DMS114 treated with DMSO at 0.1 percent for 48 hours (cell line): ENCODE results near the gene MAPKBP1.

Experiments used
- DNase-seq: peaks from one replicate; lab custom pipeline; 2025; ENCODE audit not compliant: unreplicated experiment; lab: John Stamatoyannopoulos, UW

MAPKBP1 gene

DNA sequence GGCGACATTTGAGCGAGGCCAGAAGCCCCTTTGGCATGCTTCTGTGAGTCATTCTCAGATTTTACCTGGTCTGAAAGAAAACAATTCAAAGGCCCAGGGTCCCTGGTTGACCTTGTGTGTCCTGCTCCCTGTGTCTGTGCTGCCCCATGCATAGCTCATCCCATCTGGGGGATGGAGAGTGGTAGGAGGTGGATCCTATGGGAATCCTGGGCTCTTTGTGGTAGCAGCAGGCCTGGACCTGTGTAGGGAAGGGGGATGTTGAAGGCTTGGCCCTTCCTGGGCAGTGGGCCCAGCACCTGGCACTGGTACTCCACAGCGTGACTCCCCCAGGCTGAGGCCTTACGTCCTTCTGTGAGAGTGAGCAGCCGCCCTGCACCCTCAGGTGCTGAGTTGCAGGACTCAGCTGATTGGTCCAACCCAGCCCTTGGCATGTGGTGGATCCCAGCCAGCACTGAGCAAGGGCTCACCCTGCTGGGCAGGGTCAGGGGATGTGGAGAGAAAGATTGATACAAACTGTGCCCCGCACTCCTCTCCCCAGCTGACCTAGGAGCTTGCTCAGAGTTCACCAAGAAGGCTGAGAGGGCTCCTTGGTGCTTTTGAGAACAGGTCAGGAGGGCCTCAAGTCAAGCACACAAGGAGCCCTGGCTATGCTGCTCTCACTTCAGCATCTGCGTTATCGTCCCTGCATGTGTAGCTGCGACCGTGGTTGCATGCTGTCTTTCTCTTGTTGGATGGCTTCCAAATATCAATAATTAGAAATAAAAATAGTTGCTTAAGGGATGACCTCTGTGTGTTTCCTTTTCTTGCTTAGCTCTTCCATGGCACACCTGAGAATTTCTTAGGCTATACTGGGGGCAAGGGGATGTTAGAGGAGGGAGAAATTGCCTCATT, 32.3 kb downstream of the MAPKBP1 start:
- no peak for DNase-seq

DNA sequence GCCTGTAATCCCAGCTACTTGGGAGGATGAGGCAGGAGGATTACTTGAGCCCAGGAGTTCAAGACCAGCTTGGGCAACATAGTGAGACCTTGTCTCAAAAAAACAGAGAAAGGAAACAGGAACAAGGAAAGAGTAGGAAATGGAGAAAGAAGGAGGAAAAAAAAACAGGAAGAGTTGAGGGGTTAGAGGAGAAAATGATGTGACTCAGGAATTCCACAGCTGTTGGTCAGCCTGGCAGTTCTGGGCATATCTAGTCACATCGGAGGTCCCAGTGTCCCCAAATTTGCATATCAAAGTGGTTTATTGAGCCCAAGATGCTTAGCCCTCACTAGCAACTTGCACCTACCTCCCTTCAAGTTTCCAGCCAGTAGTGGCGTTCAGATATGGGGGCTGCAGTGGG, 34.8 kb downstream of the MAPKBP1 start:
- DNase-seq, result no peak

DNA sequence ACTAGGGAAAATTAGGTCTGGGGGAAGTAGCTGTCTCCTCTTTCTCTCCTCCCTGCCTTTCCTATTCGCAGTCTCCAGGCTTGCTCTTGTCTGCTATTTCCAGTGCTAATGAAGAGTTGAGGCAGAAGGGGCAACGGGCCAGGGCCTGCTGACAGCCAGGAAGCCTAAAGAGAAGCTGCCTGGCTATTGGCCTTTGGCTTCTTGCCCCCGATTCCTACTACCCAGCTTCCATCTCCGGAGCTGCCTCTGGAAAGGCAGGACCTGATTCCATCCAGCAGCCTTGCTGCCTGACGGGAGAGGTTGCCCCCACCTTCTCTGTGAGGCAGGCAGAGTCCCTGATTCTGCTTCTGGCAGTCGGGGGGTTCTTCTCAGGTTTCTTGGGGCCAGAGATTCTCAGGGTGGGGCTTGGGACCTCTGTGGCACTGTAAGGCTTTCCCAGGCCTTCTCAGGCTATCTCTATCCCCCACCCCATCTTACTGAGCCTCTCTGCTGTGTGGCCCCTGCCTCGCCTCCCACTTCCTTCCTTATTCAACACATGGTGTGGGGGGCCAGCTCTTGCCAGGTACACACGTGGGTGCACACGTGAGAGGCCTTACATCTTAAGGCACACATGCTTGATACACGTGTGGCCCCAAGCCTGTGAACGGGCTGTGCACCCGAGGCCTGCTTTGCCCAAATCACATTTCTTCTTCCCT, 35.4 kb downstream of the MAPKBP1 start:
- DNase-seq, result no peak

DNA sequence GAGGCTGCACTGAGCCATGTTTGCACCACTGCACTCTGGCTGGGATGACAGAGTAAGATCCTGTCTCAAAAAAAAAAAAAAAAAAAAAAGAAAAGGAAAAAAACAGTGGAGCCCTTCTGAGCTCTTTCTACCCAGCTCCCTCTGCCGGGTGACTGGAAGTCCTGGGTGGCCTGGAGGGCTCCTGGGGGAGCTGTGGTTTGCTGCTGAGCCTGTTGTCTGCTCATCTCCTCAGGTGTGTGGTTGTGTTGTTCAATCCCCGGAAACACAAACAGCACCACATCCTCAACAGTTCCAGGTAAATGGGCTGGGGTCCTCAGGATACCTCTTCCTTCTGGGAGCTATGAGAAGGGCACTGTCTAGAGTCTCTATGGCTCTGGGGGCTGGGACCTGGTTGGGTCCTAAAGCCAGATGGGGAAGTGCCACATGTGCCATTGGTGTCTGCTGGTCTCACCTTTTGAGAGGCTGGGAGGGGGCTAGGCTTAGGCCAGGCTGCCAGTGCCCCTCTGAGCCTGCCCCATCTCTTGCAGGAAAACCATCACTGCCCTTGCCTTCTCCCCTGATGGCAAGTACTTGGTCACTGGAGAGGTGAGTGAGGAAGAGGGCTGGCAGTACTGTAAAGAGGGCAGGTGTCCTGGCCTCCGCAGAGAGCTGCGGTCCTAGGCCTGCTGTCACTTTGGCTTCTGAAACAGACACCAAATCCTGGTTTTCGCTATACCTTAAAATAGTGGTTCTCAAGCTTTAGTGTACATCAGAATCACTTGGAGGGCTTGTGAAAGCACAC, 36.6 kb downstream of the MAPKBP1 start:
- no peak for DNase-seq

DNA sequence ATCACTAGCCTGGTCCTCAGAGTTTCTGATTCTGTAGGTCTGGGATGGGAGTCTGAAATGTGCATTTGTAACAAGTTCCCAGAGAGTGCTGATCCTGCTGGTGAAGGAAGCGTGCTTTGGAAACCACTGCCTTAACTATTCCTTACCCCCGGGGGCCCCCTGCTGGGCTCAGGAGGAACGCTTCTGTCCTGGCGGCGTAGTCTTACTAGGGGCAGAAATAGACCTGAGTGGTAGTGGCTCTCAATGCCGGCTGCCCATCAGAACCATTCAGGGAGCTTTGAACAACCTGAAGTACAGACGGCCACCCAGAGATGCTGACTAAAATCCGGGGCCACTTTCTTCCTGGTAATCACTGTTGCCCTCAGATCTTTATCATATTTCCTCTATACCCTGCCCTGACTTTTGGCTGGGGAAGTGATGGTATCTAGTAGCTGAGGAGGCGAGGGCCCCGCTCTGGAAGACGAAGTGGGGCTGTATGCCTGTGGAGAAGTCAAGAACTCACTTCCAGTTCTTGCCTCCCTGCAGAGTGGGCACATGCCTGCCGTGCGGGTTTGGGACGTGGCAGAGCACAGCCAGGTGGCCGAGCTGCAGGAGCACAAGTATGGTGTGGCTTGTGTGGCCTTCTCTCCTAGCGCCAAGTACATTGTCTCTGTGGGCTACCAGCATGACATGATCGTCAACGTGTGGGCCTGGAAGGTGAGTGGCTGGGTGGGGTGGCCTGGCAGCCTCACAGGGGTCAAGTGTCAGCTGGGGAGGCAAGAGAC, 37.3 kb downstream of the MAPKBP1 start:
- DNase-seq, result peak; percentile 76

DNA sequence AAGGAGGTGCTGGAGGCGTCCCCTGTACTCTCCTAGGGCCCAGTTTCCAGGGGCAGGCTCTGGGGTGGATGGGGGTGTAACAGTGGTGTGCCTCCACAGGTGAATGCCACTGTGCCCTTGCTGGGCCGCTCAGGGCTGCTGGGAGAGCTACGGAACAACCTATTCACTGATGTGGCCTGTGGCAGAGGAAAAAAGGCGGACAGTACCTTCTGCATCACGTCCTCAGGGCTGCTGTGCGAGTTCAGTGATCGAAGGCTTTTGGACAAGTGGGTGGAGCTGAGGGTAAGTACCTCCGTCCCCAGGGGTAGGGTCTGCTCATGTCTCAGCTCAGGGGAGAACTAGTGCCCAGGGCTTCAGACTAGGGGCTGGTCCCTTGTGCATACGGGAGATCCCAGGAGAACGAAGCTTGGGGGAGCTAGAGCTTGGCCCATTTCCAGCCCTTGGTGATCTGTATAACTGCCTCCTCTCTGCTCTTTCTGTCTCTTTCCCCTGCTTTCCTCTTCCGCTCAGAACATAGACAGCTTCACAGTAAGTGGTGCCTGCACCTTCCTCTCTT, 38.6 kb downstream of the MAPKBP1 start:
- DNase-seq, result no peak

DNA sequence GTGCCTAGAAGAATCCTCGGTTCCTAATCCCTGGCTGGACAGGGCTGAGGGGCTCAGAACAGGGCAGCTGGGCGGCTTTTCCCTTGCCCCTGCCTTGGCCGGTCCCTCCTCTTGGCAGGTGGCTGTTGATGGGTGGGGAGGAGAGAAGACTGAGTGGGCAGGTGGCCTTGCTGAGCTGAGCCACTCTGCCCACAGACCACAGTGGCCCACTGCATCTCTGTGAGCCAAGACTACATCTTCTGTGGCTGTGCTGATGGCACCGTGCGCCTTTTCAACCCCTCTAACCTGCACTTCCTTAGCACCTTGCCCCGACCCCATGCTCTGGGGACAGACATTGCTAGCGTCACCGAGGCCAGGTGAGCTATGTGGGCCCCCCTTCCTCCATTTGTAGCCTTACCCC, 39.1 kb downstream of the MAPKBP1 start:
- DNase-seq, result no peak

DNA sequence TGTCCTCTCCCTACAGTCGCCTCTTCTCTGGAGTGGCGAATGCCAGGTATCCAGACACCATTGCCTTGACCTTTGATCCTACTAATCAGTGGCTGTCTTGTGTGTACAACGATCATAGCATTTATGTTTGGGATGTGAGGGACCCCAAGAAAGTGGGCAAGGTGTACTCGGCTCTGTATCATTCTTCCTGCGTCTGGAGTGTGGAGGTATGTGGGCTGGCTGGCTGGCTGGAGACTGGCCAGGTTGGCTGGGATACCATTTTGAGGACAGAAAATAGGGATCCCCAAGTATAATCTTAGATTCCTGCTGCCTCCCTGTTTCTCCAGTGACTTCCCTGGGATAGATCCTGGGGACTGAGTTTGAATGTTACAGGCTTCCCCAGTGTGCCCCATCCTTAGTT, 40.2 kb downstream of the MAPKBP1 start:
- no peak for DNase-seq

DNA sequence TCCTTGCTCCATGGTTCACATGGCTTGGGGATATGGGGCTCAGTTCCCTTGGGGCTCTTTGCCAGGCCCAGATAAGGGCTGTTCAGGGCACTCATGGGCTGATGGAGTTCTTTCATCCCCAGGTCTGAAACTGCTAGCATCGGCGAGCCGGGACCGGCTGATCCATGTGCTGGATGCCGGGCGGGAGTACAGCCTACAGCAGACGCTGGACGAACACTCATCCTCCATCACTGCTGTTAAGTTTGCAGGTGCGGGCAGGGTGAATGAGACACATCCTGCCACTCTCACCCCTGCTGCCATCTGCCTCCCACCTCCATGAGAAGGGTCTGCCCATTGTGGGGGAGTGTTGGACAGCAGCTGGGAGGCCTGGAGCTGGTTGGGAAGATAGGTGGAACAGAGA, 42.5 kb downstream of the MAPKBP1 start:
- DNase-seq, result no peak

DNA sequence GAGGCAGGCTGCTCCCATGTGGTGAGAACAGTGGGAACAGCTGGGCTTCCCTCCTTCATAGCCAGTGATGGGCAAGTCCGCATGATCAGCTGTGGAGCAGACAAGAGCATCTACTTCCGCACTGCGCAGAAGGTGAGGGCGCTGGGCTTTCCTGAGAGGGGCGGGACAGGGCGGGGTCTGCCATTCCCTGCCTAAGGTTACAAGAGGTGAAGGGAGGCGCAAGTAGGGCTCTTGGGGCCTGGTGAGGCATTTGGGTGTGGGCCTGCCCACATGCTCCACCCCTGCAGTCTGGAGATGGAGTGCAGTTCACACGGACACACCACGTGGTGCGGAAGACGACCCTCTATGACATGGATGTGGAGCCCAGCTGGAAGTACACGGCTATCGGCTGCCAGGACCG, 43.0 kb downstream of the MAPKBP1 start:
- DNase-seq, result no peak

DNA sequence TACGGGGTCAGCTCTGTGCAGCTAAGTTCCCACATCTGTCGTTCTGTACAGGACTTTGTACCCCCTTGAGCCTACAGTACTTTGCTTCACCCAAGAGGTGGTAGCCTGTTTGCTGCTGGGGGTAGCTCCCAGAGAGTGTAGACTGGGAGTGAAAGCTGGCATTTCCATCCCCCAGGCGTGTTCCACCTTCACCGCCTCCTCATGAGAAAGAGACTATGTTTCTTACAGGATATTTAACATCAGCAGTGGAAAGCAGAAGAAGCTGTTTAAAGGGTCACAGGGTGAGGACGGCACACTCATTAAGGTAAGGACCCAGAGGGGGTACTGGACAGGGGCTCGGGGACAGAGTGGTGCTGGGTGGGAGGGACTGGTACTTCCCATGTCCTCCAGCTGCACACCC, 43.5 kb downstream of the MAPKBP1 start:
- no peak for DNase-seq

DNA sequence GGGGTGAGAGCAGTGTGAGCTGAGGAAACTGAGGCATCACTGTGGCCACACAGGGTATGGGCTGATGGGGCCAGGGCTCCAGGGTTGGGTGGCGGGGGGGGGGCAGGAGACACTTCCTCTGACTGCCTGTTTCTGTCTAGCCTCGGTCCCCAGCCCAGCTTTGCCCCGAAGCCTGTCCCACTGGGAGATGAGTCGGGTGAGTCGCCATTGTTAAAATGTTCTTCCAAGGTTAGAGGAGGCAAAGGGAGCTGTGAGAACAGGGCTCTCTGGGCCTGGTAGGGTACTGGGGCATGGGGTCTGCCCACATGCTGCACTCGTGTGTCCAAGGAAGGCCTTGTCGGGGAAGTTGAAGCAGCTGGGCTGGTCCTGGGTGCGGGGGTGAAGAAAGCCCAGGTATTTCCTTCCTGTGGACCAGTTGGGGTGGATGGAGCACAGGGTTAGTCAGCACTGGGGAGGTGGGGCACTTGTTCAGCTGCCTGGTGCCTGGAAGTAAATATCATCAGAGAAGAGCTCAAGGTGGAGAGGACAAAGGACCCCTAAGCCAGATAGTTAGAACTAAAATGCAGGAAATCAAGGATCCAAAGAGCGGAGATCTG, 45.3 kb downstream of the MAPKBP1 start:
- DNase-seq, result no peak

DNA sequence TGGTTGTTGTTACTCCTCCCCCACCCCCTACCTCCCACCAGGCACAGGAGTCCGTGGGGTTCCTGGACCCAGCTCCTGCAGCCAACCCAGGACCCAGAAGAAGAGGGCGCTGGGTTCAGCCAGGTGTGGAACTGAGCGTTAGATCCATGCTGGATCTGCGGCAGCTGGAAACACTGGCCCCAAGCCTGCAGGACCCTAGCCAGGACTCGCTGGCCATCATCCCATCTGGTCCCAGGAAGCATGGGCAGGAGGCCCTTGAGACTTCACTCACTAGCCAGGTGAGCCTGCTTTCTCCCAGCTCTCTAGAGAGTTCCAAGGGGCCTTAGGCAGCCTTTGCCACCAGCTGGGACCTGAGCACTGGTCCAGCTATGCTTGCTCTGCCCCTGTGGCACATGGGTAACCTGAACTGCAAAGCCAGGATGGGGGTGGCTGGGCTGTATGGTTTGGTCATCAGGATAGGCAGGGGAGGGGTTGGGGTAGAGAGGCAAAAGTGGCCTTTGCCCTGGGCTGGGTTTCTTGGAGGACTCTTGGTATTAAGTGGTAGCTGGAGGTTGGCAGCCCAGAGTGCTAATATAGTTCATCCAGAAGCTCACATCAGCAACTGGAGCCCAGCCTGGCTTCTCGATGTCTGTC, 46.6 kb downstream of the MAPKBP1 start:
- DNase-seq, result no peak

DNA sequence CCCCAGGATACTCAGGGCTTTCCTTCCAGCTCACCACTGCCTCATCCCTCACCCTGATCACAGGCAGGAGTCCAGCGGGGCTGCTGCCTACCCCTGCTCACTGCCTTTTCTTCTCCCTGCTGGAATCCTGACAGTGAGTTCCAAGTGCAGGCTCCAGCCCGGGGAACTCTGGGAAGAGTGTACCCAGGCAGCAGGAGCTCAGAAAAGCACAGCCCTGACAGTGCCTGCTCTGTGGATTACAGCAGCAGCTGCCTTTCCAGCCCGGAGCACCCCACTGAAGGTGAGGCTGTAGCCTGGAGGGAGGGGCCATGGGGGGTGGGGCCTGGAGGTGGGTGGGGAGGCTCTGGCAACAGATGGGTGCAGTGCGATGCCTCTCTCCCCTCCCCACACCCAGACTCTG, 47.5 kb downstream of the MAPKBP1 start:
- DNase-seq, result no peak

DNA sequence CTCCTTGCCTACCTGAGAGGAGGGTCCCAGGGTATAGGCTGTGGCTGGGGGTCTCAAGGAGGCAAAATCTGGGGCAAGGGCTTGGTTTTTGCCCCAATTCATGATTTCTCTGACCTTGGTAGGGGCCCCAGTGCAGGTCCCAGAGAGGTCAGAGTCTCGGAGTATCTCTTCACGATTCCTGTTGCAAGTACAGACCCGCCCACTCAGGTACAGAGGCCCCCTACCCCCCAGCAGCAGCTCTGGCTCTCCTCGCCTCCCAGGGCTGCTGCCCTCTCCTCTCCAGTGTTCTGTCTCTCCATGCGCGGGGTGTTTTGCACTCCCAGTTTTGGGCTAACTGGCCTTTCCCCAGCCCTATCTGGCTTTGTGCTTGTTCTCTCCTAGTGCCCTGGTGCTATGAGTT, 48.2 kb downstream of the MAPKBP1 start:
- no peak for DNase-seq

DNA sequence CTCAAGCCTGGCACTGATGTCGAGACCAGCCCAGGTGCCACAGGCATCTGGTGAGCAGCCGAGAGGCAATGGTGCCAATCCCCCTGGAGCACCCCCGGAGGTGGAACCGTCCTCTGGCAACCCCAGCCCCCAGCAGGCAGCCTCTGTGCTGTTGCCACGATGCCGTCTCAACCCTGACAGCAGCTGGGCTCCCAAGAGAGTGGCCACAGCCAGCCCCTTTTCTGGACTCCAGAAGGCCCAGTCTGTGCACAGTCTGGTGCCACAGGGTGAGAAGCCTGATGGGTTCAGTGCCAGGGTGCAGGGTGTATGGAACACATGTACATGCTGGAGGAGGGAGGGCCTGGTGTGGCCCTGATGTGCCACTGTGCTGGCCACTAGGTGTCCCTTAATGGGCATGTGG, 48.7 kb downstream of the MAPKBP1 start:
- no peak for DNase-seq

DNA sequence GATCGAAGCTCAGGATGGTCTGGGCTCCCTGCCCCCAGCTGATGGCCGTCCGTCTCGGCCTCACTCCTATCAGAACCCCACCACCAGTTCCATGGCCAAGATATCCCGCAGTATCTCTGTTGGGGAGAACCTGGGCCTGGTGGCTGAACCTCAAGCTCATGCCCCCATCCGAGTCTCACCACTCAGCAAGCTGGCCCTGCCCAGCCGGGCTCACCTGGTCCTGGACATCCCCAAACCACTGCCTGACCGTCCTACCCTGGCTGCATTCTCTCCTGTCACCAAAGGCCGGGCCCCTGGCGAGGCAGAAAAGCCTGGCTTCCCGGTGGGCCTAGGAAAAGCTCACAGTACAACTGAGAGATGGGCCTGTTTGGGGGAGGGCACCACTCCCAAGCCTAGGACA, 49.2 kb downstream of the MAPKBP1 start:
- DNase-seq, result no peak

DNA sequence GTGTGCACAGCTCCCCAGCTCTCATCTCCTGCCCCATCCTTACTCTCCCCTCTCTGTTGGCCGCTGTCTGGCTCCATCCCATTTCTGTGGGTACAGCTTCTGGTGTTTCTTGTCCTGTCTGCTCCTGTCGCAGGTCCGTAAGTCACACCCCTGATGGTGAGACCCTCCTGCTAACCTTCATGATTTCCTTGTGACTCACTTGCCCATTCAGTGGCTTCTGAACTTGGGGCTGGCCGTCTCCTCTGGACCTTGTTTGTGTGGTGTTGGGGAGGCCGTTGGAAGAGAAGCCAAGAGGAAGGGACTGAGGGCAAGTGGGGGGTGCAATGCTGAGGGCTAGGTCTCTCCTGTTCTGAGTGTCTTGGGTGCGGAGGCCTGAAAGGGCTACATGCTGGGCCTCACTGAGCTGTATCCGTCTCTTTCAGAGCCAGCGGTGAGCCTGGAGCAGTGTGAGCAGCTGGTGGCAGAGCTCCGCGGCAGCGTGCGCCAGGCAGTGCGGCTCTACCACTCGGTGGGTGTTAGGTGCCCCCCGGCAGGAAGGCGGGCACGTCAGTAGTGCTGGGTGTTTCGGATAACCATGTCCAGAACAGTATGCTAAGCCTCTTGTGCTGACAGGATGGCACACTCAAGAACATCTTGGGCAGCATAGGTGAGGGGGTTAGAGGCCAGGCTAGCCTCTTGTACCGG, 49.9 kb downstream of the MAPKBP1 start:
- no peak for DNase-seq

DNA sequence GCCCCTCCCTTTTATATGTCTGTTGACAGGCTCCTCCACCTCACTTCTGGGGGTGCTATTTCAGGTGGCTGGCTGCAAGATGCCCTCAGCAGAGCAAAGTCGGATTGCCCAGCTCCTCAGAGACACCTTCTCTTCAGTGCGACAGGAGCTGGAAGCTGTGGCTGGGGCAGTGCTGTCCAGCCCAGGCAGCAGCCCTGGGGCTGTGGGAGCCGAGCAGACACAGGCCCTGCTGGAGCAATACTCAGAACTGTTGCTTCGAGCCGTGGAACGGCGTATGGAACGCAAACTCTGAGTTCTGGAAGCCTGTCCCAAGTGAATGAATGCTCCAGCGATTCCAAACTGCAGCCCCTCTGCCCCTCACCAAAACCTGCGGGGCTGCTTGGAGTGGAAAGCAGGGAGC, 50.9 kb downstream of the MAPKBP1 start:
- DNase-seq, result no peak
